Neural crest cell (in vitro differentiated cells): ENCODE data around the gene PKD2L1. TPM values are rescaled to one million over a fixed set of nuclear protein-coding genes. Genes with fewer than 3 reads are reported as not detected.
"Not testable (repeated sequence)": the region's sequence is repeated elsewhere in the genome, so short reads cannot be mapped to it uniquely, and the experiment has no call there.

ENCODE experiments used
- DNase-seq: peaks from one replicate; pipeline ENCODE4 v3.0.0; 2021; ENCODE audit warnings: low read depth, mixed read lengths, low spot score
- H3K27ac Mint-ChIP-seq: one replicate; pipeline ENCODE4 v1.8.0; 2021; ENCODE audit warnings: mild to moderate bottlenecking, mixed read lengths; ENCODE audit not compliant: unreplicated experiment
- H3K27me3 Mint-ChIP-seq: 2 replicates; pipeline ENCODE4 v1.8.0; 2021; ENCODE audit warnings: low read depth, mild to moderate bottlenecking, mixed read lengths
- H3K36me3 Mint-ChIP-seq: 2 replicates; pipeline ENCODE4 v1.8.0; 2021; ENCODE audit warnings: low read depth, mild to moderate bottlenecking, mixed read lengths
- H3K4me1 Mint-ChIP-seq: 2 replicates; pipeline ENCODE4 v1.8.0; 2021; ENCODE audit warnings: mixed read lengths
- H3K4me3 Mint-ChIP-seq: one replicate; pipeline ENCODE4 v1.8.0; 2021; ENCODE audit warnings: mild to moderate bottlenecking, mixed read lengths
- H3K9me3 Mint-ChIP-seq: 2 replicates; pipeline ENCODE4 v1.8.0; 2021; ENCODE audit warnings: mixed read lengths
- CTCF ChIP-seq: fragments of 200-600 bp; sonication (generic); conservative IDR thresholded peaks from 2 replicates; pipeline ENCODE4 v1.5.0; 2021; ENCODE audit warnings: antibody characterized with exemption, mild to moderate bottlenecking
- long read RNA-seq: library from polyadenylated mRNA; unstranded; transcript quantifications from one replicate; pipeline ENCODE4 v2.0.0, GENCODE V29; 2020
- total RNA-seq: library from RNA; stranded (reverse); gene quantifications from 2 replicates; pipeline ENCODE4 v1.2.1, GENCODE V29; 2021

The PKD2L1 gene
- 0.14 TPM in 1 of 2 replicates, not detected in the other for total RNA-seq
- long read RNA-seq: 0 reads

GRCh38 chr10:100330079-100330478 lies at the start of gene PKD2L1:
PKD2L1 (minus strand) TSS chr10:100330228; CDS start chr10:100330103, 125 bp downstream.
- no peaks in the 10 kb centered on the region for H3K36me3 Mint-ChIP-seq
- H3K27me3 Mint-ChIP-seq: peaks cover 84% of the 10 kb centered on the region

GRCh38 chr10:100377830-100378229 lies 47.8 kb upstream of the PKD2L1 start:
- Mint-ChIP-seq H3K27me3 (no peaks in the 10 kb centered on the region), H3K9me3 (no peaks in the 10 kb centered on the region), H3K4me3 (peak overlapping the region; percentile 62), H3K4me1 (peaks cover 22% of the 10 kb centered on the region), H3K27ac (no peak overlapping the region), H3K36me3 (peaks cover 22% of the 10 kb centered on the region)
- no peak for TF ChIP-seq CTCF
- DNase-seq: no peak

More at GRCh38 chr10:100330079-100330478, at the start of gene PKD2L1:
- peaks cover 21% of the 10 kb centered on the region for H3K4me1 Mint-ChIP-seq
- DNase-seq: no peak
- no peak within 1 kb of the TSS for H3K27ac Mint-ChIP-seq
- no peak for TF ChIP-seq CTCF
- H3K9me3 Mint-ChIP-seq: no peaks in the 10 kb centered on the region
- H3K4me3 Mint-ChIP-seq: no peak within 1 kb of the TSS

- H3K9me3 Mint-ChIP-seq, DNase-seq, H3K27me3 Mint-ChIP-seq, H3K36me3 Mint-ChIP-seq: not testable (repeated sequence)
- Mint-ChIP-seq H3K4me3 (peak overlapping the region; percentile 70), H3K4me1 (peaks cover 23% of the 10 kb centered on the region), H3K27ac (peak overlapping the region; percentile 90)
Measured at GRCh38 chr10:100376656-100377055, 46.6 kb upstream of the PKD2L1 start.

- DNase-seq, H3K27me3 Mint-ChIP-seq, H3K9me3 Mint-ChIP-seq, H3K27ac Mint-ChIP-seq, H3K4me3 Mint-ChIP-seq, H3K36me3 Mint-ChIP-seq: not testable (repeated sequence)
- peaks cover 37% of the 10 kb centered on the region for H3K4me1 Mint-ChIP-seq
Measured at GRCh38 chr10:100374677-100375353, 44.8 kb upstream of the PKD2L1 start.

- TF ChIP-seq CTCF: no peak
- H3K4me3 Mint-ChIP-seq: no peak overlapping the region
- DNase-seq: no peak
- H3K9me3 Mint-ChIP-seq: no peaks in the 10 kb centered on the region
- H3K27ac Mint-ChIP-seq: no peak overlapping the region
- peaks cover 41% of the 10 kb centered on the region for H3K4me1 Mint-ChIP-seq
- H3K27me3 Mint-ChIP-seq: no peaks in the 10 kb centered on the region
- no peaks in the 10 kb centered on the region for H3K36me3 Mint-ChIP-seq
Measured at GRCh38 chr10:100374200-100374655, 44.2 kb upstream of the PKD2L1 start.

GRCh38 chr10:100373298-100374199 lies 43.5 kb upstream of the PKD2L1 start:
- H3K36me3 Mint-ChIP-seq: no peaks in the 10 kb centered on the region
- peak; percentile 92 for DNase-seq
- TF ChIP-seq CTCF: no peak
- H3K27ac Mint-ChIP-seq: no peak overlapping the region
- peaks cover 41% of the 10 kb centered on the region for H3K4me1 Mint-ChIP-seq
- no peak overlapping the region for H3K4me3 Mint-ChIP-seq
- H3K27me3 Mint-ChIP-seq: no peaks in the 10 kb centered on the region
- H3K9me3 Mint-ChIP-seq: no peaks in the 10 kb centered on the region
